SU-DHL-6 (cell line): Measurements from ENCODE around the gene ANKRD33B.

Source experiments
- H2AFZ ChIP-seq: fragments of 200-600 bp; sonication (generic); 2 replicates; pipeline ENCODE4 v1.6.1; 2014; ENCODE audit warnings: low read depth, mild to moderate bottlenecking, moderate library complexity, mixed read lengths, antibody characterized with exemption, low read length; ENCODE audit not compliant: severe bottlenecking
- H3F3A ChIP-seq: fragments of 200-600 bp; shearing (Covaris generic); 2 replicates; pipeline ENCODE4 v1.6.0; 2016; ENCODE audit warnings: antibody characterized with exemption, mild to moderate bottlenecking; ENCODE audit not compliant: insufficient read depth
- H3K27ac ChIP-seq: fragments of 200-600 bp; sonication (generic); 2 replicates; pipeline ENCODE4 v1.5.1; 2016; ENCODE audit warnings: low read depth, mild to moderate bottlenecking, low read length, moderate library complexity, mixed read lengths
- H3K27me3 ChIP-seq: fragments of 200-600 bp; sonication (generic), shearing (Covaris generic); 2 replicates; pipeline ENCODE4 v1.6.0; 2014; ENCODE audit warnings: mild to moderate bottlenecking, low read length
- H3K36me3 ChIP-seq: fragments of 200-600 bp; sonication (generic); 2 replicates; pipeline ENCODE4 v1.6.1; 2014; ENCODE audit warnings: mild to moderate bottlenecking, low read length, mixed read lengths
- H3K4me2 ChIP-seq: fragments of 300-600, 200-600 bp; shearing (Covaris generic), sonication (generic); 2 replicates; pipeline ENCODE4 v1.6.0; 2014; ENCODE audit warnings: low read length, low read depth, mild to moderate bottlenecking; ENCODE audit not compliant: poor library complexity, severe bottlenecking
- H3K4me3 ChIP-seq: fragments of 200-600 bp; sonication (generic); 2 replicates; pipeline ENCODE4 v1.5.1; 2014; ENCODE audit warnings: antibody characterized with exemption, low read length, mild to moderate bottlenecking, mixed read lengths; ENCODE audit not compliant: insufficient read depth, poor library complexity, severe bottlenecking
- H3K79me2 ChIP-seq: fragments of 200-600 bp; sonication (generic); 2 replicates; pipeline ENCODE4 v1.6.1; 2014; ENCODE audit warnings: mild to moderate bottlenecking, low read length, moderate library complexity; ENCODE audit not compliant: insufficient read depth
- H3K9ac ChIP-seq: fragments of 200-600 bp; sonication (generic); 2 replicates; pipeline ENCODE4 v1.7.0; 2014; ENCODE audit warnings: mild to moderate bottlenecking, low read length
- H3K9me2 ChIP-seq: fragments of 200-600 bp; sonication (generic); replicated peaks from 2 replicates; pipeline ENCODE4 v1.6.1; 2014; ENCODE audit warnings: low read length; ENCODE audit not compliant: insufficient read depth
- H3K9me3 ChIP-seq: fragments of 200-600 bp; sonication (generic); 2 replicates; pipeline ENCODE4 v1.6.1; 2014; ENCODE audit warnings: low read length, mixed read lengths; ENCODE audit not compliant: insufficient read depth
- H4K20me1 ChIP-seq: fragments of 200-600 bp; sonication (generic); 2 replicates; pipeline ENCODE4 v1.6.1; 2014; ENCODE audit warnings: low read depth, mild to moderate bottlenecking, antibody characterized with exemption, low read length, moderate library complexity, mixed read lengths
- EZH2phosphoT487 ChIP-seq: fragments of 200-600 bp; sonication (generic), shearing (Covaris generic); conservative IDR thresholded peaks from 2 replicates; pipeline ENCODE4 v1.6.1; 2018; ENCODE audit warnings: mild to moderate bottlenecking, antibody characterized with exemption, low read length, moderate library complexity, mixed read lengths
- TF ChIP-seq, protein P1 (sequence below): fragments of 200-600 bp; sonication (generic); IDR thresholded peaks from one replicate; pipeline ENCODE4 v1.5.1; 2017; ENCODE audit warnings: antibody characterized with exemption, mild to moderate bottlenecking, low read length, moderate library complexity; ENCODE audit not compliant: insufficient read depth, poor library complexity, severe bottlenecking

The ANKRD33B gene

DNA sequence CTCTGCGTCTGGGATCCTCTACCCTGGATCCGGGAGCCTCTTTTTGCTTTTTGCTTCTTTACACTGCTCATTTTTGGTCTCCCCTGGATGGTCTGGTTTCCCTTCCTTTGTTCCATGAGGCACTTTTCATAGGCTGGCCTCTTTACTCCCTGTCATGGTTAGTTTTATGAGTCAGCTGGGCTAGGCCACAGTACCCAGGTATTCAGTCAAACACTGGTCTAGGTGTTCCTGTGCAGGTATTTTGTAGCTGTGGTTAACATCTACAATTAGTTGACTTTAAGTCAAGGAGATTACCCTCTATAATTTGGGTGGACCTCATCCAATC lies 17.5 kb downstream of the ANKRD33B start:
- Histone ChIP-seq H3K4me3 (no peak overlapping the region), H2AFZ (no peak overlapping the region), H3K4me2 (no peak overlapping the region), H3K79me2 (peaks cover 95% of the 10 kb centered on the region), H3K36me3 (no peaks in the 10 kb centered on the region), H3K27ac (no peak overlapping the region), H4K20me1 (no peaks in the 10 kb centered on the region), H3K27me3 (no peaks in the 10 kb centered on the region), H3F3A (peaks cover 23% of the 10 kb centered on the region), H3K9me2 (no peaks in the 10 kb centered on the region), H3K9ac (no peak overlapping the region), H3K9me3 (no peaks in the 10 kb centered on the region)
- TF ChIP-seq, protein P1, sequence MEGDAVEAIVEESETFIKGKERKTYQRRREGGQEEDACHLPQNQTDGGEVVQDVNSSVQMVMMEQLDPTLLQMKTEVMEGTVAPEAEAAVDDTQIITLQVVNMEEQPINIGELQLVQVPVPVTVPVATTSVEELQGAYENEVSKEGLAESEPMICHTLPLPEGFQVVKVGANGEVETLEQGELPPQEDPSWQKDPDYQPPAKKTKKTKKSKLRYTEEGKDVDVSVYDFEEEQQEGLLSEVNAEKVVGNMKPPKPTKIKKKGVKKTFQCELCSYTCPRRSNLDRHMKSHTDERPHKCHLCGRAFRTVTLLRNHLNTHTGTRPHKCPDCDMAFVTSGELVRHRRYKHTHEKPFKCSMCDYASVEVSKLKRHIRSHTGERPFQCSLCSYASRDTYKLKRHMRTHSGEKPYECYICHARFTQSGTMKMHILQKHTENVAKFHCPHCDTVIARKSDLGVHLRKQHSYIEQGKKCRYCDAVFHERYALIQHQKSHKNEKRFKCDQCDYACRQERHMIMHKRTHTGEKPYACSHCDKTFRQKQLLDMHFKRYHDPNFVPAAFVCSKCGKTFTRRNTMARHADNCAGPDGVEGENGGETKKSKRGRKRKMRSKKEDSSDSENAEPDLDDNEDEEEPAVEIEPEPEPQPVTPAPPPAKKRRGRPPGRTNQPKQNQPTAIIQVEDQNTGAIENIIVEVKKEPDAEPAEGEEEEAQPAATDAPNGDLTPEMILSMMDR = no peak
- no peak for TF ChIP-seq EZH2phosphoT487

DNA sequence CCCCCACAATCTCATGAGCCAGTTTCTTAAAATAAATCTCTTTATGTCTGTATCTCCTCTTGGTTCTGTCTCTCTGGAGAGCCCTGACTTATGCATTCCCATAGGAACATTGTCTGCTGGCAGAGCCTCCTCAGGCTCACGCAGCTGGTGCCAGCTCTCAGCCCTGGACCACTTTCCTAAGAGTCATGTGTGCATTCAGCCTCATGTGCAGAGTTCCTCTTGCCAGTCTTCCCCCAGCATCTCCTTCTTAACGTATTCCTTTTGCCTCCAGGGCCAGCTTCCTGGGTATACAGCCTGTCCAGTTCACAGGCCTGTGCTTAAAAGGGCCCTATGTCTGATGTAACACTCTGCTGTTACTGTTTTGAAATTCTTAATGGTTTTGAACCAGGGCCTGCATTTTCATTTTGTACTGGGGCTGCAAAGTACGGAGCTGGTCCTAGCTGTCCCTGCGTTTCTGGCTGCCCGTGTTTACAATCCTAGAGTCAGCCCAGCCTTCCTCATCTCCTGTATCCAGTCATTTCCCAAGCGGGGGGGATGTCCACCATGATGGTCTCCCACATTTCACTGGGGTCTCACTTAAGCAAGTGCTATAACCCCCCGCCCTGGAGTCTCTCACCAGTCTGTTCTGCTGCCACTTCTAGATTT lies 18.1 kb downstream of the ANKRD33B start:
- Histone ChIP-seq H3K9ac (no peak overlapping the region), H2AFZ (no peak overlapping the region), H3K4me3 (no peak overlapping the region), H3K79me2 (peaks cover 94% of the 10 kb centered on the region), H3K36me3 (no peaks in the 10 kb centered on the region), H4K20me1 (no peaks in the 10 kb centered on the region), H3K4me2 (no peak overlapping the region), H3F3A (peaks cover 26% of the 10 kb centered on the region), H3K27me3 (no peaks in the 10 kb centered on the region), H3K9me3 (no peaks in the 10 kb centered on the region), H3K27ac (no peak overlapping the region), H3K9me2 (no peaks in the 10 kb centered on the region)
- TF ChIP-seq EZH2phosphoT487 = no peak
- TF ChIP-seq, protein P1 = no peak

DNA sequence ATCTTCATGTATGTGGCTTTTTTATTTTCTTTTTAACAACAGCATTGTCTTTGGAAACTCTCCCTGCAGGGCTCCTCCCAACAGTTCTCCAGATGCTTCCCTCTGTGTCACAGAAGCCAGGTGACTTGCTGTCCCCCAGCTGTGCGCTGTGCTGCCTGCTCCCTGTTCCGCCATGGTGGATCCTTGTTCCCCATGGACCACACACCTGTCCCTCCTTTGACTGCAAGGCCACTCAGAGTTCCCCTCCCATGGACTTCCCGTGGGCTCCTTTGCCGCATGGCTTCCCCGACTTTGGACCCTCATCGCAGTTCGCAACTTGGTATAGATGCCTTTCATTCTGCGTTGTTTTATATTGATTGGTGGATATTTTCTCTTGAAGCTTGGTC lies 18.6 kb downstream of the ANKRD33B start:
- Histone ChIP-seq H3K4me3 (no peak overlapping the region), H3K36me3 (no peaks in the 10 kb centered on the region), H3F3A (peaks cover 26% of the 10 kb centered on the region), H4K20me1 (no peaks in the 10 kb centered on the region), H3K9ac (no peak overlapping the region), H3K27ac (no peak overlapping the region), H3K4me2 (no peak overlapping the region), H2AFZ (no peak overlapping the region), H3K79me2 (peaks cover 94% of the 10 kb centered on the region), H3K9me2 (no peaks in the 10 kb centered on the region), H3K9me3 (no peaks in the 10 kb centered on the region), H3K27me3 (no peaks in the 10 kb centered on the region)
- TF ChIP-seq, protein P1 = no peak
